ENCODE data around the gene RPS27L. TPM values are rescaled to one million over a fixed set of nuclear protein-coding genes. Genes with fewer than 3 reads are reported as not detected.

Gene RPS27L
- total and polyA plus RNA-seq, 2 of the 8 experiments (the other 6 are each of a cell fraction or from before 2014, with no cell fraction given) = 115 to 143 TPM

DNA sequence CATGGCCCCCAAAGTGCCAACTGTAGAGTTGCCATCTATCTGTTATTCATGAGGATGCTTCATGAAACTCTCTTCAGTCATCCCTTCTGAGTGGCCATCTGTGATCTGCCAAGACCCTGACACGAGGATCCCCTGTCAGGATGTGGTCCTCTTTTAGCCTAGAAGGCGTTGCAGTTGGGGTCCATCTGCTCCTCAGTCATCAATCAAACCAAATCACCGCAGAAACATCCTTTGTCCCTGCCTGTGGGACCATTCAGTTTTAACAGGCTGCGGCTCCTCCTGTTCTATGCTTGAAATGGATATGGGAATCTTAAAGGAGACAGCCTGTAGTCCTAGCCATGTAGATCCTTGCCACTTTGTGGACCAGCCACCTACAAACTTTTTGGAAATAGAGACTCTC, 5.9 kb upstream of the RPS27L start (continued):
- TF ChIP-seq RNF2 (IDR thresholded peaks at IDR 0.05; ENCODE audit: borderline replicate concordance, low read depth, low read length, missing control alignments, poor library complexity, severe bottlenecking) = no peak
- TF ChIP-seq E2F6 (IDR thresholded peaks at IDR 0.05) = no peak
- TF ChIP-seq BACH1 (IDR thresholded peaks at IDR 0.05; ENCODE audit: low read length) = no peak

Measured in H1 (cell line).